ENCODE measurements around the gene SHC1.

The SHC1 gene

DNA sequence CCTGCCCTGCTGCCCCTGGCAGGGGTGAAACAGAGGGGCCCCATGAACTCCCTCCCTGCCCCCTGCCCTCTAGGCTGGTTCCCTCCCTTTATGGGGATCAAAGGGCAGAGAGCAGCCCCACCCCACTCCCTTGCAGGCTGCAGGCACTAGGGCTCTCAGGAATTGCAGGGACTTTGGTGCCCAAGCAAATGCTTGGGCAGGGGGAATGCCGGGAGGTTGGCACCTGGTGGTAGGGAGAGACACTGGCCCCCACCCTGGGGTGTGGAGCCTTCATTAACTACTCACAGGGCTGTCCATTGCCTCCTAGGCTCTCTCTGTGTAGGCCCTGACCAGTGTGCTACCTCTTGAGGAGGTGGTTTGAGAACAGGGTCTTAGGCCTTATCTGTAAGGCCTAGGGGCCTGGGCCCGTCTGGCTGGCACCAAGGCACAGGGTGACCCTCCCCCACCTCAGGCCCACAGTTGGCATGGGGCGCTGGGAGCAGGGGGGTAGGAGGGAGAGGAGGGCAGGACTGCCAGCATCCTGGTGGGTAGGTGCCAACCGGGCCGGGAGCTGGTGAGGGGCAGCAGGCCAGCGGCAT, 36.8 kb upstream of the SHC1 start:
- TF ChIP-seq, protein P1, sequence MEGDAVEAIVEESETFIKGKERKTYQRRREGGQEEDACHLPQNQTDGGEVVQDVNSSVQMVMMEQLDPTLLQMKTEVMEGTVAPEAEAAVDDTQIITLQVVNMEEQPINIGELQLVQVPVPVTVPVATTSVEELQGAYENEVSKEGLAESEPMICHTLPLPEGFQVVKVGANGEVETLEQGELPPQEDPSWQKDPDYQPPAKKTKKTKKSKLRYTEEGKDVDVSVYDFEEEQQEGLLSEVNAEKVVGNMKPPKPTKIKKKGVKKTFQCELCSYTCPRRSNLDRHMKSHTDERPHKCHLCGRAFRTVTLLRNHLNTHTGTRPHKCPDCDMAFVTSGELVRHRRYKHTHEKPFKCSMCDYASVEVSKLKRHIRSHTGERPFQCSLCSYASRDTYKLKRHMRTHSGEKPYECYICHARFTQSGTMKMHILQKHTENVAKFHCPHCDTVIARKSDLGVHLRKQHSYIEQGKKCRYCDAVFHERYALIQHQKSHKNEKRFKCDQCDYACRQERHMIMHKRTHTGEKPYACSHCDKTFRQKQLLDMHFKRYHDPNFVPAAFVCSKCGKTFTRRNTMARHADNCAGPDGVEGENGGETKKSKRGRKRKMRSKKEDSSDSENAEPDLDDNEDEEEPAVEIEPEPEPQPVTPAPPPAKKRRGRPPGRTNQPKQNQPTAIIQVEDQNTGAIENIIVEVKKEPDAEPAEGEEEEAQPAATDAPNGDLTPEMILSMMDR (IDR thresholded peaks at IDR 0.05; ENCODE audit: borderline replicate concordance, control extremely low read depth, extremely low read depth, insufficient read depth, missing control alignments): no peak
- no peak for DNase-seq (ENCODE audit: low spot score)
- in situ Hi-C loops (cut with MboI; ENCODE audit: low sequenced_read_pairs, unreplicated experiment): no loop called here

DNA sequence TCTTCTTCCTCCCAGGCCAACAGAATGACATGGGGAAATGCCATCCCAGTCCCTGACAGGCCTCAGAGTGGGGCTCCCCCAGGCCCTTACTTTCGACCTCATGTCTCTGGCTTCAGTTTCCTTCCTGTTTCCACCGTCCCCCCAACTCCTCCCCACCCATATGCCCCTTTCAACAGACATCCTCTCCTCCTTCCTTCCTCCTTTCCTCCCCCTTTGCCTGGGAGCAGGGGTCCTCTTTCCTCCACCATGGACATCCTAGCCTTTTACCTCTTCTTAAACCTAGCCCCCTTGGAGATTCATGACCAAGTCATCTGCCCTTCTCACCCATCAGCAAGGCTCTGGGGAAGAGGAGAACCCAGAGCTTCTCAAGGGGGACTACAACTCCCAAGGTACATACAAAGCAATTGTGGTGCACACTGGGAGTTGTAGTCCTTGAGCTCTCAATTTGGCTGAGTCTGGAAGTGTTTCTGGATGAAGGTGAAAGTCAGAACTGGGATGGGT, 36.1 kb upstream of the SHC1 start:
- TF ChIP-seq, protein P1 (IDR thresholded peaks at IDR 0.05; ENCODE audit: borderline replicate concordance, control extremely low read depth, extremely low read depth, insufficient read depth, missing control alignments): no peak
- in situ Hi-C loops (cut with MboI; ENCODE audit: low sequenced_read_pairs, unreplicated experiment): no loop called here
- no peak for DNase-seq (ENCODE audit: low spot score)

DNA sequence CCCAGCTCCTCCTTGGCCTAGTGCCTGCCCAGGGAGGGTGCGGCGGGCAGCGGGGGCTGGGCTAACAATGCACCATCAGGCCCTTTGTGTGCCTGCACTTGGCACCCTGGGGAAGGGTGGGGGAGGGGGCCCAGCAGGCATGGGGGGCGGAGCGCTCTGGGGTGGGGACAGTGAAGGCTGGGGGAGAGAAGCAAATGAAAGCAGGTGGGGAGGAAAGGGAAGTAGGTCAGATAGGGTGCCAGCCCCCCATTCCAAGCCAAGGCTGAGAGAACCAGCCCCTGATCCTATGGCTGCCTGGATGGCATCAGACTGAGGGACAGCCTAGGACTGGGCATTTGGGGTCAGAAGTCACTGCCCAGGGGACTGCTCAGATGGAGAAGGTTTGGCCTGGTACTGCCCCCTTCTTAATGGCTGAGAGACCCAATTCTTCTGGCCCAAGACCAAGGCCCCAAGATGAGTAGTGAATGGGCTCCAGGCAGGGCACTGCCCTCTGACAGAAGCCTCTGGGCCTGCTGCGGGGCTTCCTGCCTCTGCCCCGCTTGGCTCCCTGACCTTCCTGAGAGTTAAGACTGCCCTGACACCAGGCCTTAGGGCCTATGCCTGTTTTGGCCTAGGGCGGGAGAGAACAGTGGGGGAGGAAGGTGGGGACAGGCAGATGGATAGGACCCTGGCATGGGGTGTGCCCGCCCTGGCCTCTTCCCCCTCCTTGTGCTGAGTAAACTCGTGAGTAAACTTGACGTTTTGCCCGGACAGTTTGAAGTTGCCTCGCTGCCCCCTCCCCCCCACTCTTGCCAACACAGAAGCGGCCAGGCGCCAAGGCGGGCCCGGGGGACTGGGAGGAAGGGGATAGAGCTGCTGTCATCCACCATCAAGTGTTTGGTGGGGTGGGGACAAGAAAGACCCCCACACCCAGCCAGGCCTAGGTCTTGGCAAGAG, 34.8 kb upstream of the SHC1 start:
- TF ChIP-seq, protein P1 (IDR thresholded peaks at IDR 0.05; ENCODE audit: borderline replicate concordance, control extremely low read depth, extremely low read depth, insufficient read depth, missing control alignments): no peak
- DNase-seq (ENCODE audit: low spot score): no peak
- in situ Hi-C loops (cut with MboI; ENCODE audit: low sequenced_read_pairs, unreplicated experiment): no loop called here

DNA sequence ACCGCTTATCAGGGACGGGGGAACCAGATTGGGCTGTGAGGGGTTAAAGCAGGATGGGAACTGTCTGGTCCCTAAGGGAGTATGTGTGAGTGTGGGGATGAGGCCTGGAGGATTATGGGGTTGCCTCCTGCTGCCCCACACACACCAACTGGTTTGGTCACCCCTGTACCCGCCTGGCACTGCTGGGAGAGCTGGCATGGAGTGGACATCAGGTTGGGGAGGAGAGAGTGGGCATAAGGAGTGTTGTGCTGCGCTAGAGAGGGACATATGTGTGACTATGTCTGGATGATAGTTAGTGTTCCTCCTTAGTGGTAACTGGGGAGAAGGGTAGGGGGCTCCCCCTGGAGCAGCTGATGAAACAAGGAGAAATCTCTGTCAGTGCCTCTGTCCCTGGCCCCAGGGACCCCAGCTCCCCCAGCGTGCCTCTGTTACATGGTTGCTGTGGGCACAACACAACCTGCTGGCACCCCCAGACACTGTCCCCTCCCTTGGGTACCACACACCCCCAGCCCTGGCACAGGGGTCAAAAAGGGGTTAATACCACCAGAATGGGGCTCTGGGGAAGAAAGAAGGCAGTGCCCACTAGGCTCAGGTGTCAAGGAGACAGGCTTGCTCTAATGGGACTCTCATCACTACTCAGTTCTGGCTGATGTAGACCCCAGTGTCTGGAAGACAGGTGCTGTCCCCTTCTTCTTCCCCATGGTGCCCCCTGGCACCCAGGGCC, 34.0 kb upstream of the SHC1 start:
- DNase-seq (ENCODE audit: low spot score): no peak

DNA sequence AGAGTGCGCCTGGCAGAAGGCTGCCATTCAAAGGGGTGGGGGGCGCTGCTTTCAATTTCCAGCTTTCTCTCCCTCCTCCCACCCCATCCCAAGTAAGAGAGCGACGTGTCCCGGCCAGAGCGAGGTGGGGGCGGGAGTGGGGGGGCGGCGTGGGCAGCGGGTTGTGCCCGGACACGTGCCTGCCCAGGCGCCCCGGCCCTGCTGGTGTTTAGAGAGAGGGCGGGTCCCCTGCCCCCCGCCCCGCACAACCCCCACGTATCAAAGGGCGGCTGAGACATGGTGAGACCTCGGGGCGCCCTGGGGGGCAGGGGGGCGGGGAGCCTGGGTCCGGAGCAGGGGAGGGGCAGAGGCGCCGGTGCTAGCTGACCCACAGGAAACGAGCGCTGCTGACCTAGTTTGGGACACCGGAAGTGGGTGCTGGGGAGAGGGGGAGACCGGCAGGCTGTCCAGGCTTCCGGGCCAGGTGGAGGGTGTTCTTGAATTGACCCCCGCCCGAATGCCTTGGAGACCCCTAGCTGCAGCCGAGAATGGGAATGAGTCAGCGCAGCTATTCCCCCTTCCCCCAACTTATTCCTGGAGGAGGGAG, 33.3 kb upstream of the SHC1 start:
- in situ Hi-C loops (cut with MboI; ENCODE audit: low sequenced_read_pairs, unreplicated experiment): no loop called here
- DNase-seq (ENCODE audit: low spot score): peak; percentile 71
- TF ChIP-seq, protein P1 (IDR thresholded peaks at IDR 0.05; ENCODE audit: borderline replicate concordance, control extremely low read depth, extremely low read depth, insufficient read depth, missing control alignments): no peak

More for the DNA sequence above, 34.0 kb upstream of the SHC1 start:
- in situ Hi-C loops (cut with MboI; ENCODE audit: low sequenced_read_pairs, unreplicated experiment): no loop called here
- TF ChIP-seq, protein P1 (IDR thresholded peaks at IDR 0.05; ENCODE audit: borderline replicate concordance, control extremely low read depth, extremely low read depth, insufficient read depth, missing control alignments): no peak

DNA sequence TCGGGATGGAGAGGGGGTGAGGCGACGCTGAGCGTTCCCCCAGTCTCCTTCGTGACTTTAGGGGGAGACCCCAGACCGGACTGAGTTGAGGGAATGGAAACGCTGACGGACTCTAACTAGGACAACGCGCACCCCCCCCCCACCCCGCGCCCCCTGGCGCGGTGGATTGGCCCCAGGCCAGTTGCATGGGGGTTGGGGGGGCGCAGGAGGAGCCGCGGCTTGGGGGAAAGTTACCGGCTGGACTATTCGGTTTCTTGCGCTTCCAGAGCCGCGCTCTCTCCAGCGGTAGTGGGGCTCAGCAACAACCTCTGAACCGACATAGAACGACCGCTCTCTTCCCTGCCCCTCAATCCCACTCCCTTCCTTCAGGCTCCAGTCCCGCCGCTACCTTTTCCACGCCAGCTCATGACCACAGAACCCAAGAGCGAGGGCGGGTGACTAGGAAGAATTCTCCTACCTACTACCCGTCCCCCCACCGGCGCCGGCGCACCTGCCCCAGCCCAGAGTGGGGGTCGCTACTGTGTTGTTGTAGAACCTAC, 32.7 kb upstream of the SHC1 start:
- TF ChIP-seq, protein P1 (IDR thresholded peaks at IDR 0.05; ENCODE audit: borderline replicate concordance, control extremely low read depth, extremely low read depth, insufficient read depth, missing control alignments): no peak
- in situ Hi-C loops (cut with MboI; ENCODE audit: low sequenced_read_pairs, unreplicated experiment): no loop called here
- DNase-seq (ENCODE audit: low spot score): no peak
